WTC11 (cell line): ENCODE results near the gene DISC1. TPM values are rescaled to one million over a fixed set of nuclear protein-coding genes. Genes with fewer than 3 reads are reported as not detected.

Experiments
- ATAC-seq: fragments of 200-7000 bp; cut with Tn5 transposase; 2 replicates; pipeline ENCODE4 v1.10.0; 2021; ENCODE audit warnings: mild to moderate bottlenecking, moderate library complexity
- CTCF ChIA-PET: fragments of 300-600 bp; sonication (Branson Sonifier 250); formaldehyde crosslinking; loops from one replicate; lab custom pipeline; 2021; ENCODE audit warnings: antibody characterized with exemption; lab: Charles Lee
- POLR2A ChIA-PET: fragments of 350-600 bp; sonication (Branson Sonifier 250); formaldehyde crosslinking; loops from one replicate; lab custom pipeline; 2021; ENCODE audit warnings: antibody characterized with exemption; lab: Charles Lee
- DNase-seq: peaks from one replicate; pipeline ENCODE4 v3.0.0; 2021; ENCODE audit warnings: low spot score
- H3K27ac Mint-ChIP-seq: 2 replicates; pipeline ENCODE4 v1.8.0; 2021; ENCODE audit warnings: mixed read lengths
- H3K27me3 Mint-ChIP-seq: 2 replicates; pipeline ENCODE4 v1.8.0; 2021; ENCODE audit warnings: low read depth, mild to moderate bottlenecking, moderate library complexity, mixed read lengths
- H3K36me3 Mint-ChIP-seq: 2 replicates; pipeline ENCODE4 v1.8.0; 2021; ENCODE audit warnings: mixed read lengths
- H3K4me1 Mint-ChIP-seq: 2 replicates; pipeline ENCODE4 v1.8.0; 2022; ENCODE audit warnings: mixed read lengths
- H3K4me3 Mint-ChIP-seq: 2 replicates; pipeline ENCODE4 v1.8.0; 2021; ENCODE audit warnings: mild to moderate bottlenecking, moderate library complexity, mixed read lengths
- H3K9me3 Mint-ChIP-seq: 2 replicates; pipeline ENCODE4 v1.8.0; 2021; ENCODE audit warnings: mixed read lengths
- ARID4B ChIP-seq: sonication (generic); formaldehyde crosslinking; IDR thresholded peaks from 2 replicates; pipeline ENCODE4 v1.8.0; 2023; ENCODE audit warnings: missing genetic modification reagents, mild to moderate bottlenecking, borderline replicate concordance
- E2F1 ChIP-seq: sonication (generic); formaldehyde crosslinking; IDR thresholded peaks from 2 replicates; pipeline ENCODE4 v1.8.0; 2022; ENCODE audit warnings: mild to moderate bottlenecking, missing genetic modification reagents
- E2F5 ChIP-seq: sonication (generic); formaldehyde crosslinking; IDR thresholded peaks from 2 replicates; pipeline ENCODE4 v1.8.1; 2022; ENCODE audit warnings: mild to moderate bottlenecking, moderate library complexity, missing genetic modification reagents
- ERG ChIP-seq: fragments of 250-450 bp; sonication (Bioruptor Pico); IDR thresholded peaks from 2 replicates; pipeline ENCODE4 v1.8.0; 2021; ENCODE audit warnings: mild to moderate bottlenecking
- FOXJ3 ChIP-seq: sonication (generic); formaldehyde crosslinking; IDR thresholded peaks from 2 replicates; pipeline ENCODE4 v1.9.0; 2021; ENCODE audit warnings: missing genetic modification reagents, mild to moderate bottlenecking, borderline replicate concordance
- IRF2 ChIP-seq: sonication (generic); formaldehyde crosslinking; IDR thresholded peaks from 2 replicates; pipeline ENCODE4 v1.8.0; 2022; ENCODE audit warnings: low read depth, missing genetic modification reagents, borderline replicate concordance
- NFYB ChIP-seq: sonication (generic); formaldehyde crosslinking; conservative IDR thresholded peaks from 2 replicates; pipeline ENCODE4 v1.8.0; 2022; ENCODE audit warnings: low read depth, missing genetic modification reagents
- OVOL2 ChIP-seq: fragments of 250-450 bp; sonication (Bioruptor Pico); IDR thresholded peaks from 2 replicates; pipeline ENCODE4 v1.9.0; 2021; ENCODE audit warnings: mild to moderate bottlenecking, borderline replicate concordance
- SMAD3 ChIP-seq: sonication (generic); formaldehyde crosslinking; IDR thresholded peaks from 2 replicates; pipeline ENCODE4 v1.8.0; 2022; ENCODE audit warnings: missing genetic modification reagents, mild to moderate bottlenecking, borderline replicate concordance
- SOX15 ChIP-seq: fragments of 250-450 bp; sonication (Bioruptor Pico); IDR thresholded peaks from 2 replicates; pipeline ENCODE4 v1.9.0; 2021; ENCODE audit warnings: mild to moderate bottlenecking
- ZSCAN18 ChIP-seq: fragments of 250-450 bp; sonication (Bioruptor Pico); IDR thresholded peaks from 2 replicates; pipeline ENCODE4 v2.1.2; 2022; ENCODE audit warnings: mild to moderate bottlenecking, moderate library complexity
- total RNA-seq: library from RNA; stranded (reverse); gene quantifications from 3 replicates; pipeline ENCODE4 v1.2.3, GENCODE V29; 2021
- TF ChIP-seq, protein P1 (sequence below): fragments of 250-450 bp; sonication (Bioruptor Pico); IDR thresholded peaks from 2 replicates; pipeline ENCODE4 v1.9.0; 2021; ENCODE audit warnings: mild to moderate bottlenecking
- TF ChIP-seq, protein P2 (sequence below): sonication (generic); formaldehyde crosslinking; IDR thresholded peaks from 2 replicates; pipeline ENCODE4 v1.8.1; 2023; ENCODE audit warnings: mild to moderate bottlenecking, missing genetic modification reagents, moderate library complexity
- TF ChIP-seq, protein P3 (sequence below): sonication (generic); formaldehyde crosslinking; IDR thresholded peaks from 2 replicates; pipeline ENCODE4 v1.8.1; 2023; ENCODE audit warnings: mild to moderate bottlenecking, missing genetic modification reagents

Gene DISC1
- total RNA-seq, 1 experiment from 2014 or later, result 5.5 TPM

GRCh38 chr1:232036181-232036933 lies 409.8 kb downstream of the DISC1 start:
- peak; percentile 67 for ATAC-seq
- CTCF ChIA-PET, result interaction anchor here (0.6 to 1.5 kb wide), 2 partner anchors 53 to 567 kb away, joined by 3 to 5 read pairs; no protein-coding TSS in a partner anchor
- no peak for DNase-seq
- H3K36me3 Mint-ChIP-seq, result no peaks in the 10 kb centered on the region
- TF ChIP-seq E2F1 (CRISPR knock-in tag) (no peak), E2F5 (CRISPR knock-in tag) (no peak), OVOL2 (CRISPR knock-in tag) (no peak), ARID4B (no peak), SMAD3 (no peak), FOXJ3 (CRISPR knock-in tag) (no peak)
- TF ChIP-seq, protein P1, sequence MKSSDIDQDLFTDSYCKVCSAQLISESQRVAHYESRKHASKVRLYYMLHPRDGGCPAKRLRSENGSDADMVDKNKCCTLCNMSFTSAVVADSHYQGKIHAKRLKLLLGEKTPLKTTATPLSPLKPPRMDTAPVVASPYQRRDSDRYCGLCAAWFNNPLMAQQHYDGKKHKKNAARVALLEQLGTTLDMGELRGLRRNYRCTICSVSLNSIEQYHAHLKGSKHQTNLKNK, result no peak
- H3K27me3 Mint-ChIP-seq, result peaks cover 9% of the 10 kb centered on the region
- no peak overlapping the region for H3K4me3 Mint-ChIP-seq
- H3K4me1 Mint-ChIP-seq, result peaks cover 23% of the 10 kb centered on the region
- H3K9me3 Mint-ChIP-seq, result peaks cover 9% of the 10 kb centered on the region
- POLR2A ChIA-PET, result no interaction called here
- no peak overlapping the region for H3K27ac Mint-ChIP-seq

DNA sequence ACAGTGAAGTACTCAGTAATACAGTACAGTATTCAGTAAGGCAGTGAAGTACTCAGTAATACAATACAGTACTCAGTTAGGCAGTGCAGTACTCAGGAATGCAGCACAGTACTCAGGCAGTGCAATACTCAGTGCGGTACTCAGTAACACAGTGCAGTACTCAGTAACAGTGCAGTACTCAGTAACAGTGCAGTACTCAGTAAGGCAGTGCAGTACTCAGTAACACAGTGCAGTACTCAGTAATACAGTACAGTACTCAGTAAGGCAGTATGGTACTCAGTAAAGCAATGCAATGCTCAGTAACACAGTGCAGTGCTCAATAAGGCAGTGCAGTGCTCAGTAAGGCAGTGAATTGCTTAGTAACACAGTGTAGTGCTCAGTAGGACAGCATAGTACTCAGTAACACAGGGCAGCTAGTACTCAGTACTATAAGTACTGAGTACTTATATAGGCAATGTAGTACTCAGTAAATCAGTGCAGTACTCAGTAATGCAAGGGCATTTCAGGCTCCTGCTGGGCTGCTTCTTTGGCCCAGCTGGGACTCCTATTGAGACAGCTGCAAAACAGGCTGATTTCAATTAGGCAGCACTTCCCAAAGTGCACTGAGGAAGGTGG lies 411.3 kb downstream of the DISC1 start:
- no peak for DNase-seq
- ChIA-PET POLR2A (no interaction called here), CTCF (no interaction called here)
- no peak overlapping the region for H3K4me3 Mint-ChIP-seq
- H3K4me1 Mint-ChIP-seq, result peaks cover 23% of the 10 kb centered on the region
- no peak overlapping the region for H3K27ac Mint-ChIP-seq
- peaks cover 8% of the 10 kb centered on the region for H3K27me3 Mint-ChIP-seq
- peaks cover 13% of the 10 kb centered on the region for H3K9me3 Mint-ChIP-seq
- H3K36me3 Mint-ChIP-seq, result no peaks in the 10 kb centered on the region
- 0 out of 2 replicates have a peak, but pooled peaks have one; percentile 21 for TF ChIP-seq ZSCAN18 (CRISPR knock-in tag)
- TF ChIP-seq SOX15 (CRISPR knock-in tag), result no peak
- no peak for ATAC-seq

- no peak for ATAC-seq
- TF ChIP-seq, protein P1, result no peak
- TF ChIP-seq, protein P2, sequence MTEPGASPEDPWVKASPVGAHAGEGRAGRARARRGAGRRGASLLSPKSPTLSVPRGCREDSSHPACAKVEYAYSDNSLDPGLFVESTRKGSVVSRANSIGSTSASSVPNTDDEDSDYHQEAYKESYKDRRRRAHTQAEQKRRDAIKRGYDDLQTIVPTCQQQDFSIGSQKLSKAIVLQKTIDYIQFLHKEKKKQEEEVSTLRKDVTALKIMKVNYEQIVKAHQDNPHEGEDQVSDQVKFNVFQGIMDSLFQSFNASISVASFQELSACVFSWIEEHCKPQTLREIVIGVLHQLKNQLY (CRISPR knock-in tag), result no peak
- TF ChIP-seq ERG (no peak), NFYB (CRISPR knock-in tag) (no peak), IRF2 (CRISPR knock-in tag) (no peak)
- TF ChIP-seq, protein P3, sequence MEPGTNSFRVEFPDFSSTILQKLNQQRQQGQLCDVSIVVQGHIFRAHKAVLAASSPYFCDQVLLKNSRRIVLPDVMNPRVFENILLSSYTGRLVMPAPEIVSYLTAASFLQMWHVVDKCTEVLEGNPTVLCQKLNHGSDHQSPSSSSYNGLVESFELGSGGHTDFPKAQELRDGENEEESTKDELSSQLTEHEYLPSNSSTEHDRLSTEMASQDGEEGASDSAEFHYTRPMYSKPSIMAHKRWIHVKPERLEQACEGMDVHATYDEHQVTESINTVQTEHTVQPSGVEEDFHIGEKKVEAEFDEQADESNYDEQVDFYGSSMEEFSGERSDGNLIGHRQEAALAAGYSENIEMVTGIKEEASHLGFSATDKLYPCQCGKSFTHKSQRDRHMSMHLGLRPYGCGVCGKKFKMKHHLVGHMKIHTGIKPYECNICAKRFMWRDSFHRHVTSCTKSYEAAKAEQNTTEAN (CRISPR knock-in tag), result no peak
Measured at GRCh38 chr1:232038706-232039677, 412.4 kb downstream of the DISC1 start.

More at GRCh38 chr1:232038706-232039677, 412.4 kb downstream of the DISC1 start:
- CTCF ChIA-PET, result no interaction called here
- Mint-ChIP-seq H3K27me3 (peaks cover 5% of the 10 kb centered on the region), H3K4me1 (peaks cover 22% of the 10 kb centered on the region), H3K36me3 (no peaks in the 10 kb centered on the region), H3K4me3 (no peak overlapping the region), H3K27ac (no peak overlapping the region), H3K9me3 (peaks cover 15% of the 10 kb centered on the region)
- DNase-seq, result no peak
- POLR2A ChIA-PET, result no interaction called here
